GM04504 (cell line): Measurements from ENCODE around the gene CASQ1.
A peak's percentile ranks its signal among the peaks of the same experiment; 100 is the strongest.

Source experiments
- DNase-seq: peaks from one replicate; pipeline ENCODE4 v3.0.0-alpha.2; 2012; ENCODE audit warnings: low read depth

Gene CASQ1

GRCh38 chr1:160205242-160206035, 15.1 kb downstream of the CASQ1 start, which contains the start of gene PEA15:
TSS of gene PEA15 (plus strand) at chr1:160205384. CDS start at chr1:160211545, 6,161 bp downstream.
- DNase-seq: no peak

- DNase-seq: no peak
Observed at GRCh38 chr1:160206036-160206389, 15.6 kb downstream of the CASQ1 start.

GRCh38 chr1:160206421-160207117, 16.2 kb downstream of the CASQ1 start:
- DNase-seq: peak; percentile 77

GRCh38 chr1:160207118-160207650, 16.8 kb downstream of the CASQ1 start:
- DNase-seq: no peak

GRCh38 chr1:160207771-160208556, 17.6 kb downstream of the CASQ1 start:
- DNase-seq: no peak

- no peak for DNase-seq
Observed at GRCh38 chr1:160208557-160209320, 18.4 kb downstream of the CASQ1 start.

- no peak for DNase-seq
Observed at GRCh38 chr1:160209321-160210046, 19.1 kb downstream of the CASQ1 start.

- DNase-seq: no peak
Observed at GRCh38 chr1:160210561-160210960, 20.2 kb downstream of the CASQ1 start.

GRCh38 chr1:160211046-160211790, 20.8 kb downstream of the CASQ1 start:
- DNase-seq: no peak

- no peak for DNase-seq
Observed at GRCh38 chr1:160214481-160215140, 24.2 kb downstream of the CASQ1 start.

- DNase-seq: no peak
Observed at GRCh38 chr1:160216301-160216700, 25.9 kb downstream of the CASQ1 start.

GRCh38 chr1:160217481-160218051, 27.2 kb downstream of the CASQ1 start:
- DNase-seq: no peak

GRCh38 chr1:160219062-160219929, 28.9 kb downstream of the CASQ1 start:
- peak; percentile 51 for DNase-seq

- no peak for DNase-seq
Observed at GRCh38 chr1:160220301-160220700, 29.9 kb downstream of the CASQ1 start.

GRCh38 chr1:160221089-160221488, 30.7 kb downstream of the CASQ1 start:
- no peak for DNase-seq

GRCh38 chr1:160222546-160222945, 32.2 kb downstream of the CASQ1 start:
- no peak for DNase-seq

- DNase-seq: no peak
Observed at GRCh38 chr1:160224606-160225005, 34.2 kb downstream of the CASQ1 start.

GRCh38 chr1:160225345-160225744, 35.0 kb downstream of the CASQ1 start:
- no peak for DNase-seq
